Vagina (tissue), 2 donors: ENCODE data around the gene ASNS.

Experiments
- CTCF ChIP-seq, 3 experiments: fragments of 450-650 bp in 2 of 3; fragments of 200-600 bp in 1 of 3; sonication (generic) in 1 of 3; IDR thresholded peaks; one replicate each; pipeline ENCODE4 v1.5.1; 2017 to 2019; ENCODE audit warnings: antibody characterized with exemption in 3 of 3, mild to moderate bottlenecking in 2 of 3, moderate library complexity in 2 of 3
- POLR2AphosphoS5 ChIP-seq, 2 donors: sonication (generic); formaldehyde crosslinking; IDR thresholded peaks; one replicate each; pipeline ENCODE4 v1.9.0; 2017; ENCODE audit warnings: antibody characterized with exemption in 2 of 2, mild to moderate bottlenecking in 2 of 2, low read depth in 1 of 2; ENCODE audit not compliant: insufficient read depth in 1 of 2

- TF ChIP-seq CTCF (IDR thresholded peaks at IDR 0.05) (no peak), POLR2AphosphoS5 (IDR thresholded peaks at IDR 0.05; ENCODE audit: insufficient read depth in 1 of 2, low read depth in 1 of 2) (no peak)
These were observed 53.0 kb downstream of the ASNS start for GRCh38 chr7:97819161-97819560.
